PC-3 (cell line): ENCODE results near the gene SH2D3A.

Source experiments
- CTCF ChIP-seq: fragments of 300-600 bp; sonication (generic); conservative IDR thresholded peaks from 2 replicates; pipeline ENCODE4 v1.5.1; 2017; ENCODE audit warnings: antibody characterized with exemption, low read depth, mild to moderate bottlenecking, low read length
- EZH2 ChIP-seq: fragments of 300-600 bp; sonication (generic); IDR thresholded peaks from one replicate; pipeline ENCODE4 v1.6.1; 2017; ENCODE audit warnings: antibody characterized with exemption, mild to moderate bottlenecking, low read length; ENCODE audit not compliant: unreplicated experiment
- EZH2phosphoT487 ChIP-seq: fragments of 300-600 bp; sonication (generic); IDR thresholded peaks from 2 replicates; pipeline ENCODE4 v1.6.1; 2018; ENCODE audit warnings: mild to moderate bottlenecking, antibody characterized with exemption, low read length, borderline replicate concordance

DNA sequence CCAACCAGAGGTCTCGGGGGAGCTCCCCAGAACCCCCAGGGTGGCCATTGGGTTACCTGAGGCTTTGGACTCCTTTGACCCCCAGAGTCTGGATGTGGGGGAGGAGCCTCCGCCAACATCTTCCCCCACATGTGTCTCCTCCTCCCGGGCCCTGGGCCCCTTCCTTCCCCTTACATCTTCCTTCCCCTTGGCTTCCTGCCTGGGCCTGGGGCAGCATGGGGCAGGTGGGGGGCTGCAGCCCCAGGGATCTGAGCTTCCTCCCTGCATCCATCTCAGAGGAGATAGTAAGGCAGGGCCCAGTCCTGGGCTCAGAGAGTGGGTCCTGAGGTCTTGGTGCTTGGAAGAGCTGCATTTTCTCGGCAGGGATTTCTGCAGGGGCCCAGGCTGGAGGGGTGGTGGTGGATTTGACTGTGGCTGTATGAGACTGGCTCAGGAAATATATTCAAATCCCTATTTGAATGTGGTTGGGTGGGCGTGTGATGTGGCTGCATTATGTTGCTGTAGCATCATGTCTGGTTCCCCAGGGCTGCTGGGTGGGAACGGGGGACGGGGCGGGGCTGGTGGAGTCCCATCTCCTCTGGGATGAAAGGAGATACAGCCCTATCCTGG lies 6.2 kb upstream of the SH2D3A start:
- TF ChIP-seq CTCF: no peak
- TF ChIP-seq EZH2phosphoT487: no peak
- no peak for TF ChIP-seq EZH2
